GM23338 (cell line): Measurements from ENCODE around the gene LRRC37A2.
"Not testable (repeated sequence)": the region's sequence is repeated elsewhere in the genome, so short reads cannot be mapped to it uniquely, and the experiment has no call there.

Experiments used
- CREB1 ChIP-seq: fragments of 250-450 bp; sonication (Bioruptor Pico); IDR thresholded peaks from 2 replicates; pipeline ENCODE4 v1.5.0; 2020; ENCODE audit warnings: low read depth, mild to moderate bottlenecking, moderate library complexity
- CTCF ChIP-seq, 2 experiments: fragments of 200-600 bp in 1 of 2; sonication (generic) in 1 of 2; conservative IDR thresholded peaks; 2 replicates each; pipeline versions ENCODE4 v1.5.1 to v1.6.1; 2016 to 2017; ENCODE audit warnings: antibody characterized with exemption in 2 of 2, low read depth in 2 of 2, mild to moderate bottlenecking in 2 of 2, moderate library complexity in 1 of 2
- EZH2 ChIP-seq: fragments of 200-600 bp; sonication (generic); IDR thresholded peaks from one replicate; pipeline ENCODE4 v1.8.0; 2017; ENCODE audit warnings: antibody characterized with exemption, mild to moderate bottlenecking, low read depth; ENCODE audit not compliant: unreplicated experiment
- EZH2phosphoT487 ChIP-seq: fragments of 200-600 bp; sonication (generic); IDR thresholded peaks from one replicate; pipeline ENCODE4 v1.8.1; 2018; ENCODE audit warnings: antibody characterized with exemption; ENCODE audit not compliant: unreplicated experiment
- POLR2AphosphoS5 ChIP-seq: IDR thresholded peaks from 2 replicates; pipeline ENCODE4 v1.6.1; 2016; ENCODE audit warnings: antibody characterized with exemption, low read depth

GRCh38 chr17:46481310-46481709 lies 31.0 kb upstream of the LRRC37A2 start:
- TF ChIP-seq CTCF (conservative IDR thresholded peaks at IDR 0.05; ENCODE audit: low read depth in 2 of 2); CREB1 (CRISPR knock-in tag); POLR2AphosphoS5; EZH2phosphoT487; EZH2: not testable (repeated sequence)
